Glutamatergic neuron (in vitro differentiated cells): Measurements from ENCODE around the gene GALNT9. TPM values are rescaled to one million over a fixed set of nuclear protein-coding genes. Genes with fewer than 3 reads are reported as not detected.

Experiments used
- DNase-seq: peaks from one replicate; pipeline ENCODE4 v3.0.0; 2022
- H3K27ac Mint-ChIP-seq: one replicate; pipeline ENCODE4 v1.8.0; 2020; ENCODE audit warnings: mild to moderate bottlenecking, mixed read lengths, inconsistent platforms; ENCODE audit not compliant: unreplicated experiment
- H3K27me3 Mint-ChIP-seq: one replicate; pipeline ENCODE4 v1.8.0; 2020; ENCODE audit warnings: mild to moderate bottlenecking, moderate library complexity, mixed read lengths, inconsistent platforms; ENCODE audit not compliant: unreplicated experiment
- H3K36me3 Mint-ChIP-seq: one replicate; pipeline ENCODE4 v1.8.0; 2020; ENCODE audit warnings: mild to moderate bottlenecking, mixed read lengths, inconsistent platforms; ENCODE audit not compliant: unreplicated experiment
- H3K4me1 Mint-ChIP-seq: one replicate; pipeline ENCODE4 v1.8.0; 2020; ENCODE audit warnings: mild to moderate bottlenecking, low read depth, mixed read lengths, inconsistent platforms; ENCODE audit not compliant: unreplicated experiment
- H3K4me3 Mint-ChIP-seq: one replicate; pipeline ENCODE4 v1.8.0; 2020; ENCODE audit warnings: mild to moderate bottlenecking, mixed read lengths, inconsistent platforms; ENCODE audit not compliant: unreplicated experiment
- H3K9me3 Mint-ChIP-seq: one replicate; pipeline ENCODE4 v1.8.0; 2020; ENCODE audit warnings: mild to moderate bottlenecking, moderate library complexity, mixed read lengths, inconsistent platforms; ENCODE audit not compliant: unreplicated experiment
- CTCF ChIP-seq: fragments of 200-600 bp; sonication (generic); IDR thresholded peaks from one replicate; pipeline ENCODE4 v1.5.0; 2021; ENCODE audit not compliant: partially characterized antibody, unreplicated experiment
- total RNA-seq: library from RNA; stranded (reverse); fragmentation: NEBNext Ultra II Directional; extraction: Animal tissue kit (Norgen Biotek cat#: 25700); gene quantifications from one replicate; pipeline ENCODE4 v1.2.1, GENCODE V29; 2021; ENCODE audit not compliant: unreplicated experiment

Gene GALNT9
- total RNA-seq, 1 donor from 2014 or later: 13.7 TPM

GRCh38 chr12:132208153-132208823, 121.1 kb downstream of the GALNT9 start:
- H3K4me3 Mint-ChIP-seq: no peak overlapping the region
- no peak for DNase-seq
- H3K27ac Mint-ChIP-seq: no peak overlapping the region
- H3K9me3 Mint-ChIP-seq: peaks cover 10% of the 10 kb centered on the region
- H3K4me1 Mint-ChIP-seq: peaks cover 8% of the 10 kb centered on the region
- TF ChIP-seq CTCF: no peak
- H3K27me3 Mint-ChIP-seq: peaks cover 4% of the 10 kb centered on the region
- peaks cover 11% of the 10 kb centered on the region for H3K36me3 Mint-ChIP-seq

GRCh38 chr12:132207083-132207775, 122.2 kb downstream of the GALNT9 start:
- peaks cover 4% of the 10 kb centered on the region for H3K27me3 Mint-ChIP-seq

GRCh38 chr12:132206046-132206434, 123.3 kb downstream of the GALNT9 start:
- Mint-ChIP-seq H3K27me3 (peaks cover 7% of the 10 kb centered on the region), H3K9me3 (peaks cover 4% of the 10 kb centered on the region), H3K36me3 (peaks cover 2% of the 10 kb centered on the region), H3K4me1 (peaks cover 13% of the 10 kb centered on the region), H3K27ac (no peak overlapping the region), H3K4me3 (no peak overlapping the region)
- no peak for DNase-seq
- no peak for TF ChIP-seq CTCF

More at GRCh38 chr12:132207083-132207775, 122.2 kb downstream of the GALNT9 start:
- Mint-ChIP-seq H3K4me3 (no peak overlapping the region), H3K27ac (no peak overlapping the region), H3K36me3 (peaks cover 9% of the 10 kb centered on the region), H3K4me1 (peaks cover 12% of the 10 kb centered on the region), H3K9me3 (peaks cover 9% of the 10 kb centered on the region)
- DNase-seq: no peak
- TF ChIP-seq CTCF: no peak

- no peaks in the 10 kb centered on the region for H3K36me3 Mint-ChIP-seq
- H3K4me3 Mint-ChIP-seq: no peak overlapping the region
- H3K27ac Mint-ChIP-seq: no peak overlapping the region
- peaks cover 9% of the 10 kb centered on the region for H3K27me3 Mint-ChIP-seq
- no peak for TF ChIP-seq CTCF
- peaks cover 5% of the 10 kb centered on the region for H3K9me3 Mint-ChIP-seq
- DNase-seq: no peak
- H3K4me1 Mint-ChIP-seq: peaks cover 13% of the 10 kb centered on the region
These were observed 123.9 kb downstream of the GALNT9 start for GRCh38 chr12:132205271-132206045.
